A673 (cell line): Measurements from ENCODE around the gene C1QB. TPM values are rescaled to one million over a fixed set of nuclear protein-coding genes. Genes with fewer than 3 reads are reported as not detected.

Source experiments
- BruUV-seq: library from RNA; stranded (reverse); fragments of 400-500 nt; replicated peaks from 2 replicates; lab custom pipeline; 2021; lab: Mats Ljungman, UMichigan
- CTCF ChIA-PET: fragments of 300-600 bp; sonication (Branson Sonifier 250); formaldehyde crosslinking; loops from one replicate; lab custom pipeline; 2022; ENCODE audit warnings: antibody characterized with exemption; lab: Charles Lee
- POLR2A ChIA-PET: fragments of 300-600 bp; sonication (Branson Sonifier 250); formaldehyde crosslinking; loops from one replicate; lab custom pipeline; 2022; ENCODE audit warnings: antibody characterized with exemption; ENCODE audit not compliant: low non-redundant PET; lab: Charles Lee
- DNase-seq: peaks from one replicate; pipeline ENCODE4 v3.0.0-alpha.2; 2015; ENCODE audit warnings: low spot score
- H3K27ac ChIP-seq: fragments of 200-600 bp; sonication (generic); 2 replicates; pipeline ENCODE4 v1.5.1; 2016; ENCODE audit warnings: mixed run types, low read depth, mild to moderate bottlenecking, mixed read lengths, antibody characterized with exemption, low read length; ENCODE audit not compliant: poor library complexity, severe bottlenecking
- H3K27me3 ChIP-seq: fragments of 200-600 bp; sonication (generic); replicated peaks from 2 replicates; pipeline ENCODE4 v1.6.1; 2017; ENCODE audit warnings: mixed run types, low read depth, mild to moderate bottlenecking, mixed read lengths, antibody characterized with exemption, low read length; ENCODE audit not compliant: insufficient read depth, poor library complexity
- H3K36me3 ChIP-seq: fragments of 200-600 bp; sonication (generic); 2 replicates; pipeline ENCODE4 v1.6.1; 2016; ENCODE audit warnings: mixed run types, mild to moderate bottlenecking, mixed read lengths, antibody characterized with exemption, low read length; ENCODE audit not compliant: insufficient read depth, poor library complexity, severe bottlenecking
- H3K4me1 ChIP-seq: fragments of 200-600 bp; sonication (generic); 2 replicates; pipeline ENCODE4 v1.6.1; 2017; ENCODE audit warnings: mixed run types, mild to moderate bottlenecking, mixed read lengths, antibody characterized with exemption, low read length; ENCODE audit not compliant: insufficient read depth, poor library complexity, severe bottlenecking
- H3K4me3 ChIP-seq: fragments of 200-600 bp; sonication (generic); 2 replicates; pipeline ENCODE4 v1.5.1; 2016; ENCODE audit warnings: low read depth, mixed run types, mild to moderate bottlenecking, mixed read lengths, low read length; ENCODE audit not compliant: poor library complexity, severe bottlenecking
- H3K9me3 ChIP-seq: fragments of 200-600 bp; sonication (generic); 2 replicates; pipeline ENCODE4 v1.6.1; 2016; ENCODE audit warnings: mixed run types, low read depth, mild to moderate bottlenecking, mixed read lengths, antibody characterized with exemption, low read length; ENCODE audit not compliant: poor library complexity, severe bottlenecking
- CTCF ChIP-seq: fragments of 300-800, 200-600 bp; sonication (generic); conservative IDR thresholded peaks from 2 replicates; pipeline ENCODE4 v1.5.1; 2017; ENCODE audit warnings: low read depth, mild to moderate bottlenecking, antibody characterized with exemption, low read length, moderate library complexity, mixed read lengths
- EZH2 ChIP-seq: fragments of 200-600 bp; sonication (generic); IDR thresholded peaks from 2 replicates; pipeline ENCODE4 v1.6.1; 2017; ENCODE audit warnings: borderline replicate concordance, low read depth, mild to moderate bottlenecking, mixed read lengths, antibody characterized with exemption, low read length; ENCODE audit not compliant: poor library complexity, severe bottlenecking
- intact Hi-C: fragments of 100-400 bp; cut with micrococcal nuclease; formaldehyde crosslinking; loops from one replicate; pipeline ENCODE4 v1.10.0; 2022; ENCODE audit not compliant: unreplicated experiment
- total RNA-seq: library from RNA; stranded (reverse); gene quantifications from 2 replicates; pipeline ENCODE4 v1.2.3, GENCODE V29; 2021

Gene C1QB
- total RNA-seq, 1 experiment from 2014 or later = not detected

DNA sequence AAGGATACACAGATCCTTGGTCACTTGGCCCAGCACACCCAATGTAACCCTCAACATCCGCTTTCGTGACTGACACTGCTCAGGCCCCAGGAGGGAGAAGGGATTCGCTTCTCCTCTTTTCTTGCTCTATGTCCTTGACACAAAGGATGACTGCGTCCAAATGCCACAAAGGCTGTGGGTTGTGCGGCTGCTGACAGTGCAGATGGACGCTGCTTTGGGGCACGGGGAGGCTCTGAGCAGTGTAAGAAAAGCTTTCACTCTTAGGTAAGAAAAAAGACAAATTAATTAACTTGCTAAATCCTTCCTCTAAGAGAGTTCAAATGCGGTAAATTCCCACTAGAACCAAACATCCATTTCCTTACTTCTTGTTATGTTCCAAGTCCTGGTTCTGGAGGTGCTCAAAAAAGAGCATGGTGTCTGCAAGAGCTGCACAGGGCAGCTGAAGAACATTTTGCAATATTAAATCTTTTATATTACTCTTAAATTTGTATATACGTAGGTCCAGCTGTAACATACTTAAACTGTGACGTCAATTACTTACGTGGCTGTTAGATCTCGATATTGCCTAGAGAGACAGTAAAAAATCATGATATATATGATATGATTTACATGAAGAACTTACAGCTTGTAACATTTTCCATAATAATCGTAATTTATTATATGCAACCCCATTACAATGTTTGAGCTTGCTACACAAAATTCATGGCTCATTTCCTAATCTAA, 38.2 kb downstream of the C1QB start:
- Histone ChIP-seq H3K36me3 (no peaks in the 10 kb centered on the region), H3K4me3 (no peak overlapping the region), H3K27me3 (no peaks in the 10 kb centered on the region), H3K27ac (no peak overlapping the region), H3K4me1 (peaks cover 3% of the 10 kb centered on the region), H3K9me3 (no peaks in the 10 kb centered on the region)
- ChIA-PET POLR2A (no interaction called here), CTCF (interaction anchor here (0.9 kb wide), 1 partner anchor 13 kb away, joined by 3 read pairs; no protein-coding TSS in a partner anchor)
- intact Hi-C loops = no loop called here
- DNase-seq = no peak
- TF ChIP-seq EZH2 = no peak
- TF ChIP-seq CTCF = no peak
- no TSS peak for BruUV-seq

DNA sequence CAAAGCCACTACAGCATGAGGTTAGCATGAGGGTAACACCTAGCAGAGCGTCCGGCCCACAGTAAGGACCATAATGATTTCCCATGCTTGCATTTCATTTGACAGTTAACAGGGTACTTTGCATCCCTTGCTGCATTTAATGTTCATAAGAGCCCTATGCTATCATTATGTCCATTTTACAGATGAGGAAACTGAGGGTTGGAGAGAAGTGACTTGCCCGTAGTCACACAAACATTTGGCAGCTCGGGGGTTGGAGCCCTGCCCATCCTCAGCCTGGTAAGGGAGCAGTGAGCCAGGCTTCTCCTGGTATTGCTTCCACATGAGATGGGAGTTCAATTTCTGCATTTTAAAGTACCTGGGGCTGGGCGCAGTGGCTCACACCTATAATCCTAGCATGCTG, 41.1 kb downstream of the C1QB start:
- Histone ChIP-seq H3K27me3 (no peaks in the 10 kb centered on the region), H3K9me3 (no peaks in the 10 kb centered on the region), H3K27ac (no peak overlapping the region), H3K4me3 (no peak overlapping the region), H3K4me1 (peaks cover 3% of the 10 kb centered on the region), H3K36me3 (no peaks in the 10 kb centered on the region)
- intact Hi-C loops = no loop called here
- TF ChIP-seq EZH2 (no peak), CTCF (no peak)
- ChIA-PET CTCF (no interaction called here), POLR2A (no interaction called here)
- BruUV-seq = no TSS peak
- no peak for DNase-seq

DNA sequence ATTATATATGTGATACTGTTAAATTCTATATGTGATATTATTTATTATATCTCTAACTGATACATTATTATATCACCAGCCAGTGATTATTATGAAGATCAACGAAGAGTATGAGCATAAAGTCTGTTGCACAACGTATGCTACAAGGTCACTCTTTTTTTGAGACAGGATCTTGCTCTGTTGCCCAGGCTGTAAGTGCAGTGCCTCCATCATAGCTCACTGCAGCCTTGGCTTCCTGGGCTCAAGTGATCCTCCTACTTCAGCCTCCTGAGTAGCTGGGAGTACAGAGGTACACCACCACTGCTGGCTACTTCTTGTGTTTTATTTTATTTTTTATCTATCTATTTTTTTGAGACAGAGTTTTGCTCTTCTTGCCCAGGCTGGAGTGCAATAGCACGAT, 43.6 kb downstream of the C1QB start:
- intact Hi-C loops = no loop called here

More for the DNA sequence above, 43.6 kb downstream of the C1QB start:
- H3K4me1 ChIP-seq = peaks cover 7% of the 10 kb centered on the region
- TF ChIP-seq CTCF (no peak), EZH2 (no peak)
- ChIA-PET POLR2A (no interaction called here), CTCF (no interaction called here)
- no peaks in the 10 kb centered on the region for H3K27me3 ChIP-seq
- H3K27ac ChIP-seq = no peak overlapping the region
- BruUV-seq = no TSS peak
- H3K9me3 ChIP-seq = no peaks in the 10 kb centered on the region
- H3K36me3 ChIP-seq = no peaks in the 10 kb centered on the region
- H3K4me3 ChIP-seq = no peak overlapping the region
- DNase-seq = no peak
